ENCODE data around the gene LTC4S.

Gene LTC4S

GRCh38 chr5:179772351-179772750 lies 21.4 kb upstream of the LTC4S start:
- H3K4me1 Mint-ChIP-seq = no peaks in the 10 kb centered on the region
- no peaks in the 10 kb centered on the region for H3K27me3 Mint-ChIP-seq (ENCODE audit: low read depth)
- H3K9me3 Mint-ChIP-seq = no peaks in the 10 kb centered on the region
- no peak overlapping the region for H3K27ac Mint-ChIP-seq
- H3K4me3 Mint-ChIP-seq = no peak overlapping the region
- H3K36me3 Mint-ChIP-seq (ENCODE audit: low read depth) = peaks cover 75% of the 10 kb centered on the region
- no peak for TF ChIP-seq CTCF (IDR thresholded peaks at IDR 0.05; ENCODE audit: unreplicated experiment in 3 of 3)

DNA sequence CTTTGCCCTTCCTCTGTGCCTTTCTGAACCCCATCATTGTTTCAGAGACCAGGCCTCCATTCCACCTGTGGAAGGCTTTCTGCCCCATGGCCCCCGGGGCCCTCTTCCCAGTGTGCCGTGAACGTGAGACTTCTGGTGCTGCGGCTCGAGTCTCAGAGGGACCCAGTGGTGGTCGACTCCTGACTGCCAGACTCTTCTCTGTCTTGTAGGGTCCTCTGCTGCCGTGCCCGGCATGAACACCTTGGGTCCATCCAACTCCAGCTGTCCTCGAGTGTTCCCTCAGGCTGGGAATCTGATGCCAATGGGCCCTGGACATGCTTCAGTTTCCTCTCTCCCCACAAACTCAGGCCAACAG lies 20.1 kb upstream of the LTC4S start:
- Mint-ChIP-seq H3K9me3 (no peaks in the 10 kb centered on the region), H3K27me3 (ENCODE audit: low read depth) (no peaks in the 10 kb centered on the region), H3K36me3 (ENCODE audit: low read depth) (peaks cover 77% of the 10 kb centered on the region), H3K4me1 (no peaks in the 10 kb centered on the region), H3K27ac (no peak overlapping the region), H3K4me3 (no peak overlapping the region)
- TF ChIP-seq CTCF (IDR thresholded peaks at IDR 0.05; ENCODE audit: unreplicated experiment in 3 of 3) = no peak

GRCh38 chr5:179774442-179774841 lies 19.3 kb upstream of the LTC4S start:
- no peaks in the 10 kb centered on the region for H3K4me1 Mint-ChIP-seq
- peaks cover 73% of the 10 kb centered on the region for H3K36me3 Mint-ChIP-seq (ENCODE audit: low read depth)
- H3K4me3 Mint-ChIP-seq = no peak overlapping the region
- H3K9me3 Mint-ChIP-seq = no peaks in the 10 kb centered on the region
- TF ChIP-seq CTCF (IDR thresholded peaks at IDR 0.05; ENCODE audit: unreplicated experiment in 3 of 3) = no peak
- no peaks in the 10 kb centered on the region for H3K27me3 Mint-ChIP-seq (ENCODE audit: low read depth)
- H3K27ac Mint-ChIP-seq = no peak overlapping the region

- Mint-ChIP-seq H3K9me3 (no peaks in the 10 kb centered on the region), H3K27ac (no peak overlapping the region), H3K36me3 (ENCODE audit: low read depth) (peaks cover 64% of the 10 kb centered on the region), H3K4me3 (no peak overlapping the region), H3K4me1 (peaks cover 7% of the 10 kb centered on the region), H3K27me3 (ENCODE audit: low read depth) (no peaks in the 10 kb centered on the region)
- TF ChIP-seq CTCF (IDR thresholded peaks at IDR 0.05; ENCODE audit: unreplicated experiment in 3 of 3) = no peak
Measured at GRCh38 chr5:179776411-179776938, 17.3 kb upstream of the LTC4S start.

DNA sequence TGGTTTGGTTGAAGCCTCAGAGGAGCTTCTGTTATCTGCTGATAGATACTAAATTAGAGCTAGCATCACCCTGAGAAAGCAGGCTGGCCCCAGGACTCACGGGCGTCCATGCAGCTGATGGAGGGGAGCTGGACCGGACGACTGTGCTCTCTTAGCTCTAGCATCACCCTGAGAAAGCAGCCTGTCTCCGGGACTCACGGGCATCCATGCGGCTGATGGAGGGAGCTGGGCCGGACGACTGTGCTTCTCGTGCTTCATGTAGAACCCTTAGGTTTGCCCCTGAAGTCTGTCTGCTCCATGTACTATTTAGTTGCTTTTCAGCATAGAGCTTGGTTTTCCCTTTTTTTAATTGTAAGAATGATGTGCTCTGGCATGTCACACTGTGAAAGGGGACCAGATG lies 16.3 kb upstream of the LTC4S start:
- Mint-ChIP-seq H3K4me3 (no peak overlapping the region), H3K36me3 (ENCODE audit: low read depth) (peaks cover 61% of the 10 kb centered on the region), H3K4me1 (peaks cover 7% of the 10 kb centered on the region), H3K27me3 (ENCODE audit: low read depth) (no peaks in the 10 kb centered on the region), H3K27ac (no peak overlapping the region), H3K9me3 (no peaks in the 10 kb centered on the region)
- no peak for TF ChIP-seq CTCF (IDR thresholded peaks at IDR 0.05; ENCODE audit: unreplicated experiment in 3 of 3)

- no peak for TF ChIP-seq CTCF (IDR thresholded peaks at IDR 0.05; ENCODE audit: unreplicated experiment in 3 of 3)
- H3K4me3 Mint-ChIP-seq = no peak overlapping the region
- H3K4me1 Mint-ChIP-seq = peaks cover 7% of the 10 kb centered on the region
- H3K9me3 Mint-ChIP-seq = no peaks in the 10 kb centered on the region
- H3K27ac Mint-ChIP-seq = no peak overlapping the region
- H3K27me3 Mint-ChIP-seq (ENCODE audit: low read depth) = no peaks in the 10 kb centered on the region
- H3K36me3 Mint-ChIP-seq (ENCODE audit: low read depth) = peaks cover 56% of the 10 kb centered on the region
Measured at GRCh38 chr5:179777909-179778308, 15.9 kb upstream of the LTC4S start.
